ENCODE data around the gene NOXO1. TPM values are rescaled to one million over a fixed set of nuclear protein-coding genes. Genes with fewer than 3 reads are reported as not detected.

Gene NOXO1
- total RNA-seq, 1 experiment from 2014 or later: 1.7 TPM

DNA sequence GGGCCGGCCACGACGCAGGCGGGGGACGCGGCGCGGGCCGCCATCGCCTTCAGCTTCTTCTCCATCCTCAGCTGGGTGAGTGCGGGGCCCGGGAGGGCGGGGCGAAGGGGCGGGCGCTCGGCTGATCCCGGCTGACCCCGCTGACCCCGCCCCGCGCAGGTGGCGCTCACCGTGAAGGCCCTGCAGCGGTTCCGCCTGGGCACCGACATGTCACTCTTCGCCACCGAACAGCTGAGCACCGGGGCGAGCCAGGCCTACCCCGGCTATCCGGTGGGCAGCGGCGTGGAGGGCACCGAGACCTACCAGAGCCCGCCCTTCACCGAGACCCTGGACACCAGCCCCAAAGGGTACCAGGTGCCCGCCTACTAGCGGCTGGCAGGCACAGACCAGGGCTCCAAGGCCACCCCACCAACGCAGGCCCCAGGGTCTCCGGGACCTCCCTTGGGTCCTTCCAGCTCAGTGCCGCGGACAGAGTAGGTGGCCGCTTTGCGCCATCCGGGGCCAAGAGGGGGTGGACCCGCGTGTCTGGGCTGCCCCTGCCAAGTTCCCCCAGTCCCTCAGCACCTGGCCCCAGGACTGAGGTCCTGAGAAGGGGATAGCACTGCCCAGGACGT is 11.5 kb upstream of the NOXO1 start:
- DNase-seq: peak; percentile 83
- H3K23me2 ChIP-seq (ENCODE audit: insufficient read length, low read depth, low read length, poor library complexity, severe bottlenecking): peaks cover 18% of the 10 kb centered on the region
- no peak overlapping the region; the same call in 1 of the 2 replicates for H3K4ac ChIP-seq (ENCODE audit: low read depth, low read length)
- H3K4me3 Mint-ChIP-seq: peak overlapping the region in 1 of 2 experiments; percentile 68; a peak in 3 of 5 replicates
- no peak overlapping the region for H2BK12ac ChIP-seq (ENCODE audit: insufficient read length, low read depth, low read length)
- H3K9me3 ChIP-seq (ENCODE audit: control insufficient read depth, low read depth, low read length): no peaks in the 10 kb centered on the region
- no peak overlapping the region for H4K91ac ChIP-seq (ENCODE audit: insufficient read length, low read depth, low read length)
- H3K27me3 Mint-ChIP-seq (ENCODE audit: low read depth): peaks cover 39% of the 10 kb centered on the region
- H3K79me2 ChIP-seq (ENCODE audit: insufficient read depth, low read length): no peaks in the 10 kb centered on the region
- H3K14ac ChIP-seq (ENCODE audit: insufficient read depth, low read length): peak overlapping the region; percentile 82
- peaks cover 16 to 20% of the 10 kb centered on the region in 2 experiments for H3K4me1 Mint-ChIP-seq
- no peak overlapping the region for H3K56ac ChIP-seq (ENCODE audit: insufficient read length, low read depth, low read length)
- H3K79me1 ChIP-seq (ENCODE audit: insufficient read depth, low read depth, low read length, poor library complexity, severe bottlenecking): no peaks in the 10 kb centered on the region
- peak overlapping the region; percentile 35 for H3K4me2 ChIP-seq (ENCODE audit: insufficient read depth, insufficient read length, low read length)
- no peak overlapping the region for H3K23ac ChIP-seq (ENCODE audit: insufficient read length, low read depth, low read length)
- WGBS (ENCODE audit: extremely low coverage, insufficient read length, low lambda C conversion rate): no CpG with 5 or more reads among the region's 50 CpGs
- no peaks in the 10 kb centered on the region; a peak in 1 of 5 replicates for H3K9me3 Mint-ChIP-seq
- no peak overlapping the region for H3K9ac ChIP-seq (ENCODE audit: extremely low read depth, insufficient read length, low read length)
- H3K18ac ChIP-seq (ENCODE audit: insufficient read length, low read depth, low read length): peak overlapping the region; percentile 85
- no peak overlapping the region for H2AFZ ChIP-seq (ENCODE audit: low read length)
- no peak overlapping the region for H4K5ac ChIP-seq (ENCODE audit: insufficient read length, low read depth, low read length)
- no peak overlapping the region for H3K27ac Mint-ChIP-seq
- TF ChIP-seq, protein P1, sequence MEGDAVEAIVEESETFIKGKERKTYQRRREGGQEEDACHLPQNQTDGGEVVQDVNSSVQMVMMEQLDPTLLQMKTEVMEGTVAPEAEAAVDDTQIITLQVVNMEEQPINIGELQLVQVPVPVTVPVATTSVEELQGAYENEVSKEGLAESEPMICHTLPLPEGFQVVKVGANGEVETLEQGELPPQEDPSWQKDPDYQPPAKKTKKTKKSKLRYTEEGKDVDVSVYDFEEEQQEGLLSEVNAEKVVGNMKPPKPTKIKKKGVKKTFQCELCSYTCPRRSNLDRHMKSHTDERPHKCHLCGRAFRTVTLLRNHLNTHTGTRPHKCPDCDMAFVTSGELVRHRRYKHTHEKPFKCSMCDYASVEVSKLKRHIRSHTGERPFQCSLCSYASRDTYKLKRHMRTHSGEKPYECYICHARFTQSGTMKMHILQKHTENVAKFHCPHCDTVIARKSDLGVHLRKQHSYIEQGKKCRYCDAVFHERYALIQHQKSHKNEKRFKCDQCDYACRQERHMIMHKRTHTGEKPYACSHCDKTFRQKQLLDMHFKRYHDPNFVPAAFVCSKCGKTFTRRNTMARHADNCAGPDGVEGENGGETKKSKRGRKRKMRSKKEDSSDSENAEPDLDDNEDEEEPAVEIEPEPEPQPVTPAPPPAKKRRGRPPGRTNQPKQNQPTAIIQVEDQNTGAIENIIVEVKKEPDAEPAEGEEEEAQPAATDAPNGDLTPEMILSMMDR (conservative IDR thresholded peaks at IDR 0.05): no peak
- no peaks in the 10 kb centered on the region; the same call in 1 of the 2 replicates for H3K4me1 ChIP-seq (ENCODE audit: insufficient read depth, low read length)
- no peak overlapping the region for H2BK120ac ChIP-seq (ENCODE audit: low read depth, low read length, poor library complexity, severe bottlenecking)
- H2BK20ac ChIP-seq (ENCODE audit: low read depth, low read length, poor library complexity, severe bottlenecking): no peak overlapping the region
- no peak overlapping the region for H2AK5ac ChIP-seq (ENCODE audit: insufficient read length, low read length)
- H3K27ac ChIP-seq (ENCODE audit: insufficient read length, low read depth, low read length): no peak overlapping the region
- peaks cover 15% of the 10 kb centered on the region; the same call in 1 of the 2 replicates for H3K27me3 ChIP-seq (ENCODE audit: insufficient read depth, low read length)
- H4K8ac ChIP-seq (replicated peaks; ENCODE audit: insufficient read length, low read depth, low read length): no peak overlapping the region
- no peak overlapping the region for H2BK5ac ChIP-seq (ENCODE audit: insufficient read length, low read length)
- H2BK15ac ChIP-seq (ENCODE audit: low read depth, low read length): no peak overlapping the region
- H3K36me3 Mint-ChIP-seq (ENCODE audit: insufficient read depth in 1 of 3, low read depth in 3 of 3): peaks cover 0 to 8% (median 7%) of the 10 kb centered on the region in 3 experiments; a peak in 4 of 7 replicates
- H3T11ph ChIP-seq (ENCODE audit: low read length): no peak overlapping the region
- no peaks in the 10 kb centered on the region for H4K20me1 ChIP-seq (ENCODE audit: control insufficient read depth, insufficient read depth, insufficient read length)

Data from H9 (cell line).